Smooth muscle cell (in vitro differentiated cells): ENCODE data around the gene TCEAL7. TPM values are rescaled to one million over a fixed set of nuclear protein-coding genes. Genes with fewer than 3 reads are reported as not detected.

Source experiments
- DNase-seq: peaks from one replicate; lab custom pipeline; 2025; ENCODE audit not compliant: unreplicated experiment; lab: John Stamatoyannopoulos, UW
- H2AFZ ChIP-seq: fragments of 200-600 bp; sonication (generic); 2 replicates; pipeline ENCODE4 v1.6.0; 2016; ENCODE audit warnings: antibody characterized with exemption, low read depth, mild to moderate bottlenecking
- H3F3A ChIP-seq: fragments of 200-600 bp; sonication (generic); 2 replicates; pipeline ENCODE4 v1.6.0; 2017; ENCODE audit warnings: antibody characterized with exemption, low read depth
- H3K27ac ChIP-seq: fragments of 200-600 bp; sonication (generic); 2 replicates; pipeline ENCODE4 v1.5.1; 2016; ENCODE audit warnings: low read depth, mild to moderate bottlenecking
- H3K27me3 ChIP-seq: fragments of 200-600 bp; sonication (generic); 2 replicates; pipeline ENCODE4 v1.6.1; 2016; ENCODE audit warnings: low read depth, mild to moderate bottlenecking
- H3K36me3 ChIP-seq: fragments of 200-600 bp; sonication (generic); 2 replicates; pipeline ENCODE4 v1.5.1; 2016; ENCODE audit warnings: low read depth
- H3K4me1 ChIP-seq: fragments of 200-600 bp; sonication (generic); 2 replicates; pipeline ENCODE4 v1.5.1; 2016; ENCODE audit warnings: low read depth
- H3K4me2 ChIP-seq: fragments of 200-600 bp; sonication (generic); 2 replicates; pipeline ENCODE4 v1.6.0; 2016; ENCODE audit warnings: mild to moderate bottlenecking
- H3K4me3 ChIP-seq: fragments of 200-600 bp; sonication (generic); 2 replicates; pipeline ENCODE4 v1.5.1; 2016; ENCODE audit warnings: mild to moderate bottlenecking
- H3K79me2 ChIP-seq: fragments of 200-600 bp; sonication (generic); 2 replicates; pipeline ENCODE4 v1.6.0; 2016; ENCODE audit warnings: low read depth, mild to moderate bottlenecking
- H3K9ac ChIP-seq: fragments of 200-600 bp; sonication (generic); 2 replicates; pipeline ENCODE4 v1.6.0; 2016; ENCODE audit warnings: low read depth
- H3K9me3 ChIP-seq: fragments of 200-600 bp; sonication (generic); replicated peaks from 2 replicates; pipeline ENCODE4 v1.5.1; 2016; ENCODE audit warnings: low read depth
- H4K20me1 ChIP-seq: fragments of 200-600 bp; sonication (generic); 2 replicates; pipeline ENCODE4 v1.6.0; 2016; ENCODE audit warnings: low read depth
- WGBS: methylation state at CpG from one replicate; pipeline ENCODE4 v1.1.7; 2016; ENCODE audit warnings: low lambda C conversion rate; 5-methylcytosine and 5-hydroxymethylcytosine counted together
- polyA plus RNA-seq: library from polyadenylated mRNA; unstranded; fragments of >200 nt; fragmentation: Nextera tagmentation; extraction: Ambion mirVana; gene quantifications from 2 replicates; pipeline ENCODE4 v1.2.1, GENCODE V29; 2016
- total RNA-seq: library from RNA; depleted of rRNA; stranded (reverse); fragments of >200 nt; gene quantifications from 2 replicates; pipeline ENCODE4 v1.2.3, GENCODE V29; 2014
- TF ChIP-seq, protein P1 (sequence below): fragments of 200-600 bp; sonication (generic); IDR thresholded peaks from 2 replicates; pipeline ENCODE4 v1.5.1; 2017; ENCODE audit warnings: borderline replicate concordance, mild to moderate bottlenecking, antibody characterized with exemption; ENCODE audit not compliant: insufficient read depth, poor library complexity, severe bottlenecking

TCEAL7 gene
- total and polyA plus RNA-seq, 2 experiments from 2014 or later: 19.7 to 21.4 TPM

- H4K20me1 ChIP-seq: no peaks in the 10 kb centered on the region
- no peaks in the 10 kb centered on the region for H3K4me1 ChIP-seq
- H3K27ac ChIP-seq: no peak overlapping the region
- no peaks in the 10 kb centered on the region for H3K9me3 ChIP-seq
- H3F3A ChIP-seq: no peaks in the 10 kb centered on the region
- TF ChIP-seq, protein P1, sequence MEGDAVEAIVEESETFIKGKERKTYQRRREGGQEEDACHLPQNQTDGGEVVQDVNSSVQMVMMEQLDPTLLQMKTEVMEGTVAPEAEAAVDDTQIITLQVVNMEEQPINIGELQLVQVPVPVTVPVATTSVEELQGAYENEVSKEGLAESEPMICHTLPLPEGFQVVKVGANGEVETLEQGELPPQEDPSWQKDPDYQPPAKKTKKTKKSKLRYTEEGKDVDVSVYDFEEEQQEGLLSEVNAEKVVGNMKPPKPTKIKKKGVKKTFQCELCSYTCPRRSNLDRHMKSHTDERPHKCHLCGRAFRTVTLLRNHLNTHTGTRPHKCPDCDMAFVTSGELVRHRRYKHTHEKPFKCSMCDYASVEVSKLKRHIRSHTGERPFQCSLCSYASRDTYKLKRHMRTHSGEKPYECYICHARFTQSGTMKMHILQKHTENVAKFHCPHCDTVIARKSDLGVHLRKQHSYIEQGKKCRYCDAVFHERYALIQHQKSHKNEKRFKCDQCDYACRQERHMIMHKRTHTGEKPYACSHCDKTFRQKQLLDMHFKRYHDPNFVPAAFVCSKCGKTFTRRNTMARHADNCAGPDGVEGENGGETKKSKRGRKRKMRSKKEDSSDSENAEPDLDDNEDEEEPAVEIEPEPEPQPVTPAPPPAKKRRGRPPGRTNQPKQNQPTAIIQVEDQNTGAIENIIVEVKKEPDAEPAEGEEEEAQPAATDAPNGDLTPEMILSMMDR: no peak
- 55% methylated on average over 29 of the region's 29 CpGs for WGBS
- H3K27me3 ChIP-seq: no peaks in the 10 kb centered on the region
- H3K36me3 ChIP-seq: no peaks in the 10 kb centered on the region
- H3K4me2 ChIP-seq: no peak overlapping the region
- no peak for DNase-seq
- H3K4me3 ChIP-seq: no peak overlapping the region
- no peak overlapping the region for H3K9ac ChIP-seq
- H2AFZ ChIP-seq: no peak overlapping the region
- no peaks in the 10 kb centered on the region for H3K79me2 ChIP-seq
Observed at GRCh38 chrX:103347682-103348397, 17.8 kb downstream of the TCEAL7 start.

DNA sequence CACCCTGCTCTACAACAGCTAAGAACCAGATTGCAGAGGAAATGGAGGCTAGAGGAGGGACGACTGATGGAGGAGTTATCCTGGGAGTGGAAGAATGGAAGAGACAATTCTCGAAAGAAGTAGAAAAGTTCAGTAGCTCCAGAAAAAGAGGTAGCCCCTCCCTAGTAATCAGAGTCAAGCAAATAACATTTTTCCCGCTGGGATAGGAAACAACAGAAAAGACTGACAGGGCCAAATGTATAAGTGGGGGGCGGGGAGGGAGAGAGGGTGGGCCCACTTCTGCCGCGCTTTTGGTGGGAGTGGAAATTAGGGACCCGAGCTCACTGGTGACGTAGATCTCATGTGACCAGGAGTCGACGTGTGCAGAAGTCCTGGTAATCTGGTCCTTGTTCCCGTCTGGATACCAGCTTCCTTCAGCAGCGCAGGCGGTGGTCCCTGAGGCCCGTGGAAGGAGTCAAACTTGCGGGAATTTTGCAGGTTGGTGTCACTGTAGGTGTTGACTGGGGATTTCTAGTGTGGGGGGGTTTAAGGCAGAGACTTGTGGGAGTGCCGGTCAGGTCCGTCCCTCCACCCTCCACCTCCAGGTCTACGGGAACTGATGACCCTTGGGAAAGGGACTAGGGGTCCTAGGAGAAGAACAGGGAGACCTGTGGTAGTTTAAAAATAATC, 26.2 kb downstream of the TCEAL7 start, which contains the start of gene TCEAL9:
Gene TCEAL9, plus strand, starts transcription at position 377 of the 669 bp plus-strand sequence. CDS start 1,179 bp downstream, outside the sequence.
- no peaks in the 10 kb centered on the region for H3K27me3 ChIP-seq
- peak within 1 kb of the TSS; percentile 100 for H2AFZ ChIP-seq
- H3K36me3 ChIP-seq: peaks cover 3% of the 10 kb centered on the region
- peak within 1 kb of the TSS; percentile 60 for H3K4me3 ChIP-seq
- 46% methylated on average over 18 of the region's 18 CpGs for WGBS
- peaks cover 17% of the 10 kb centered on the region for H4K20me1 ChIP-seq
- H3K79me2 ChIP-seq: peaks cover 26% of the 10 kb centered on the region
- peak; percentile 7 for DNase-seq
- H3K9me3 ChIP-seq: no peaks in the 10 kb centered on the region
- no peaks in the 10 kb centered on the region for H3F3A ChIP-seq
- H3K27ac ChIP-seq: peak within 1 kb of the TSS; percentile 74
- TF ChIP-seq, protein P1: no peak
- H3K4me1 ChIP-seq: peaks cover 13% of the 10 kb centered on the region
- peak within 1 kb of the TSS; percentile 91 for H3K9ac ChIP-seq
- H3K4me2 ChIP-seq: peak within 1 kb of the TSS; percentile 94

GRCh38 chrX:103356858-103357257, 26.8 kb downstream of the TCEAL7 start:
- no peak for DNase-seq
- Histone ChIP-seq H3K36me3 (peaks cover 3% of the 10 kb centered on the region), H3K9me3 (no peaks in the 10 kb centered on the region), H3K4me1 (peaks cover 13% of the 10 kb centered on the region), H2AFZ (no peak overlapping the region), H3K79me2 (peaks cover 26% of the 10 kb centered on the region), H3K4me2 (peak overlapping the region; percentile 94), H3K9ac (peak overlapping the region; percentile 91), H3K4me3 (peak overlapping the region; percentile 60), H3K27me3 (no peaks in the 10 kb centered on the region), H3K27ac (peak overlapping the region; percentile 74), H3F3A (no peaks in the 10 kb centered on the region), H4K20me1 (peaks cover 17% of the 10 kb centered on the region)
- 36% methylated on average over 13 of the region's 13 CpGs for WGBS
- TF ChIP-seq, protein P1: no peak
